Stimulated activated CD4-positive, alpha-beta T cell treated with anti-CD3 and anti-CD28 coated beads, Interleukin-15, amount 100 ng/mL, for 1 hour (primary cell): ENCODE results near the gene SLC17A1.
"Not testable (repeated sequence)": the region's sequence is repeated elsewhere in the genome, so short reads cannot be mapped to it uniquely, and the experiment has no call there.

Experiments used
- DNase-seq, 2 donors: peaks; one replicate each; pipeline ENCODE4 v3.0.0-alpha.2; 2020; ENCODE audit warnings: low read depth in 1 of 2, low spot score in 1 of 2

SLC17A1 gene

DNA sequence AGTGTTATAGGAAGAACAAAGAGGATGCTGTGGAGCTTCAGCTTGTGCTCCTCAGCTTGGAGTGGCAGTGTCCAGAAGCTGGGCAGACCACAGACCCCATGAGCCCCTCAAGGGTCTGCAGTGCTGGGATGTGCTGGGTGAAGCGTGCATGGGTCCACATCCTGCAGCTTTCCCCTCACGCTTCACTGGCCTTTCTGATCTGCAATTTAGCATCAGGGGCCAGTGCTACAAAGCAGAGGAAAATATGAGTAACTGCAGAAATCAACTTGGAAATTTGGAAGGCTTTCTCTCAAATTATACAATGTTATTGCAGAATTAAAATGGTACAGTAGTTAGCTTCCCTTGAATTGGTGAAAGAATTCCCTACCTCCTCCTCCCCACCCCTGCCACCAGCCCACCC, 67.2 kb downstream of the SLC17A1 start:
- DNase-seq: no peak

GRCh38 chr6:25757936-25758642, 73.8 kb downstream of the SLC17A1 start:
- DNase-seq: no peak

DNA sequence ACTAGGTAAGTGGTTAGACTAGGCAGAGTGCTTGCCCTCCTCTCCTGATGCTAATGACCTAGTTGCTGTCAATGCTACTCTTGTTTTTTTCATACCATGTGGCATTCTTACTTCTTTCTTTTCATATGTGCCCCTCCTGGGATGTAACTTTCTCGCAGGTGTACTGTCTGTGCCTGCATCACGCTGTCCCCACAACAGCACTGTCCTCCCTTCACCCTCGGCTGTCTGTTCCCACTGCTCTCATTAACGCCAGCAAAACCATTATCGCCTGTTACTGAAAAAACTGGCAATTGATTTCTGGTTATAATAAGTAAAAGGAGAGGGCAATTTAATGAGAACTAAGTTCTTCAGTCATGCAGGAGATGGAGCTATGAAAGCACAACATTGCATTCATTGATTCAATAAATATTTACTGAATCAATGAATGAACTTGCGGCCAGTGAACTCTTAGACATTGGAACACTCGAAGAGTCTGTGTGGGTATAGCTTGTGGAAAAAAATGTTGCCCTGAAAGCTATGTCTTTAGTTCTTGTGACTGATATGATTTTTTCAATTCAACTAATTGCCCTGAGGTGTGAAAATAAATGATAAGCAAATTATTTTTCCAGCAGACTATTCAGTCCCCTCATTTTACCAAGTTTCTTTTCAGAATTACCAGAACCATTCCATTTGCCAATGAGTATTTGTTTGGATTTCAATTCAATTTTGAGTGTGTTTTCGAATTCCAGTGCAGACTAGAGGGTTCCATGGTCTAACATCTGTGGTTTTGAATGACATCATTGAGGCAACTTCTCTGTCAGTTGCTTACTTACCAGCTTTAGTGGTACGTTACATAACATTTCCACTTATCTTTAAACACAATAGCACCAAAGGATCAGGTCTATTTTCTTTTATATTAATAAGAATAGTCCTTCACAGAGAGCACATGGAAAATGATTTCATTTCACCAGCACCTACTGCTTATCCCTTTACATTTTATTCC, 75.2 kb downstream of the SLC17A1 start:
- no peak for DNase-seq

DNA sequence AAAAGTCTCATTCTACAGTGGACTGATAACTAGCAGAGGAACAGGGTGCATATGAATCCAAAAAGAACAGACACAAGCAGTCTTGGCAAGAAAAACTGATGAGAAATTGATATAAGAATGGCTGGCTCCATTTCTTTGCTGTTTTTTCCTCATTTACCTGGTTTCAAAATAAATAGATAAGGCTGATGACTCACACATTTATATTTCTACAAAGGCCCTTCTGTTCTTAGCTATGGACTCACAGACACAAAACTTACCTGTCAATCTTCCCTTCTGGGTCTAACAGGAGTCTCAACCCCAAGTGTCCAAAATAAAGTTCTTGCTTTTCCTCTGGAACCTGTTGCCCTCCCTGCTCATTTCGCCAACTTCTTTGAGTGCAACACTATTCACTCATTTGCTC, 76.4 kb downstream of the SLC17A1 start:
- DNase-seq: no peak

GRCh38 chr6:25754535-25754934, 77.3 kb downstream of the SLC17A1 start, which contains the start of gene SLC17A4:
Gene SLC17A4, plus strand, starts transcription at chr6:25754742. Its CDS starts 7,221 bp downstream, at chr6:25761963.
- DNase-seq: no peak

GRCh38 chr6:25753079-25753478, 78.8 kb downstream of the SLC17A1 start:
- DNase-seq: no peak

GRCh38 chr6:25750906-25751305, 80.9 kb downstream of the SLC17A1 start:
- DNase-seq: no peak

DNA sequence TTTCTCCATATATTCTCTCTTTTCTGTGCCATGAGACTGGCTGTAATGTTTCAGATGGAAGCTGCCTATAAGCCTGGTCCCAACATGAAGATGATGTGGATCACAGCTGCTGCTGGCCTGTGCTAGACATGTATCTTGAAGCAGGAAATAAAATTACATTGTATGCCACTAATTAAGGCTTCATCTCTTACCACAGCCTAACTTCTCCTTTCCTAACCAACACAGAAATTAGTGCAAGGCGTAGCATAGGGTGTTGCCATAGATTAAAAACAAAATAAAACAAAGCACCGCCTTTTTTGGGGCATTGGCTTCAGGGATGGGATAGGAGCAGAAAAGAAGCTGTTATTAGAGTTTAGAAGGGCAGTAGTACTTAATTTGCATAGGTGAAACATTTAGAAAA, 82.0 kb downstream of the SLC17A1 start:
- no peak for DNase-seq

DNA sequence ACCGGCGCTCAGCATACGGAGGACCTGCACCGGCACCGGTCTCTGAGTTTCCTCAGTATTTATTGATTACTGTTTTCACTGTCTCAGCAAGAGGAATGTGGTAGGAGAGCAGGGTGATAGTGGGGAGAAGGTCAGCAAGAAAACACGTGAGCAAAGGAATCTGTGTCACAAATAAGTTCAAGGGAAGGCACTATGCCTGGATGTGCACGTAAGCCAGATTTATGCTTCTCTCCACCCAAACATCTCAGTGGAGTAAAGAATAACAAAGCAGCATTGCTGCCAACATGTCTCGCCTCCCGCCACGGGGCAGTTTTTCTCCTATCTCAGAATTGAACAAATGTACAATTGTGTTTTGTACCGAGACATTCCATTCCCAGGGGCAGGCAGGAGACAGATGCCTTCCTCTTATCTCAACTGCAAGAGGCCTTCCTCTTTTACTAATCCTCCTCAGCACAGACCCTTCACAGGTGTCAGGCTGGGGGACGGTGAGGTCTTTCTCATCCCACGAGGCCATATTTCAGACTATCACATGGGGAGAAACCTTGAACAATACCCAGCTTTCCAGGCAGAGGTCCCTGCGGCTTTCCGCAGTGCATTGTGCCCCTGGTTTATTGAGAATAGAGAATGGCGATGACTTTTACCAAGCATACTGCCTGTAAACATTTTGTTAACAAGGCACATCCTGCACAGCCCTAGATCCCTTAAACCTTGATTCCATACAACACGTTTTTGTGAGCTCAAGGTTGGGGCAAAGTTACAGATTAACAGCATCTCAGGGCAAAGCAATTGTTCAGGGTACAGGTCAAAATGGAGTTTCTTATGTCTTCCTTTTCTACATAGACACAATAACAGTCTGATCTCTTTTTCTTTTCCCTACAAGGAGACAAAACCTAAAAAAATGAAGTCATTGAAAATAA, 83.0 kb downstream of the SLC17A1 start:
- not testable (repeated sequence) for DNase-seq

DNA sequence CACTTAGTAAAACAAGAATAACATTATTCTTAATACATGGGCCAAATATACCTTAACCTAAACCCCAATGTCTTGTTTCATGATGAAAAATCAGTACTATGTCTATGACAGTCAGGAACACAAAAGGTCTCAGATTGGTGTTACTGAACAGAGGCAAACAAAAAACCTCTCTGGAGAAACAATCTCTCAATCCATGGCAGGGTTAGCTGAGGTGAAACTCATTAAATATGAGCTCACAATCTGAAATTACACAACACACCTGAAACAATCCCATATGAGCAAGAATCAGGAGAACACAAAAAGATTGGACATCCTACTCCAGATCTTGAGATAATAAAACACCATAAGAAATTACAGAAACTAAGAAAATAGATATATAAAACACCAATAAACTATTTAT, 83.8 kb downstream of the SLC17A1 start:
- no peak for DNase-seq

DNA sequence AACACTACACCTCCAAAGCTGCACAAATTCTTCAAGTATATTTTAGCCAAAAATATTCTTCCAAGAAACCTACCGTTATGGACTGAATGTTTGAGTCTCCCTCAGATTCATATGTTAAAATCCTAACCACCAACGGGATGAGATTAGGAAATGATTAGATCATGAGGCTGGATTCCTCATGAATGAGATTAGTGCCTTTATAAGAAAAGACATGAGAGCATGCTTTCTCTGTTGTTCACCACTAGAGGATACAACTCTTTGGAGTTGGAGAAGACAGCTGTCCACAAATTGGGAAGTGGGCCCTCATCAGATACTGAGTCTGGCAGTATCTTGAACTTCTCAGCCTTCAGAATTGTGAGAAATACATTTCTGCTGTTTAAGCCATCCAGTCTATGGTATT, 84.4 kb downstream of the SLC17A1 start:
- no peak for DNase-seq

DNA sequence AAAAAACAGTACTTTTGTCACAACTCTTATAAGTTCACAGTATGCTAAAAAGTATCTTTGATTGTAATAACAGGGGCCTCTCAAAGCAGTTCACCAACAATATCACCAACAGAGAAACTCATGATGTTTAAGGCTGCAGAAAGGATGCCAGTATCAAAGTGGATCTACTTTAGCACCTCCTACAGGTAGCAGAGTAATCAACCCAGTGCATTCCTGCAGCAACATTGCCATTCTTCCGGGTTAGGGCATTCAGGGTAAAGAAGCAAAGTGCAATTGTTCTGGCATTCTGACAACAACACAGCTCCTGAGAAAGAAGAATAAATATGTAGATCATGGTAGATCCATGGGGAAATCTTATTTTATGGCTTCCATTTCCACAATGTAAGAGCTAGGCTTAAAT, 84.9 kb downstream of the SLC17A1 start:
- no peak for DNase-seq

- no peak for DNase-seq
Measured at GRCh38 chr6:25745836-25746235, 86.0 kb downstream of the SLC17A1 start.

DNA sequence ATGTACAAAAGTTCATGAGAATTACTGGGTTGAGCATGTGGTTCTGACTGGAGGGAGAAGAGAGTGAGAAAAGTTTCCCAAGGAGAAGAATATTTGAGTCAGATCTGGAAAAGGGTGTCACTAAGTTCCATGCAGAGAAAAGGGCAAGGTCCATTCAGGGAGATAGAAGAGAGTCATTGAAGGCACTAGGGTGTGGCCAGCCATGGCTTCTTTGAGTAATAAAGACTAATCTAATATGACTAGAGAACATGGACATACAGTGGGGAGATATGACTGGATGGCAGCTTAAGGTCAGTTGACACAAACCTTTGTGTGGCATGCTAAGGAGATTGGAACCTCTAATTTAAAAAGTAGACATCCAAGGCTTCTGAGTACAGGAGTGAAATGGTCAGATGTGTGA, 88.0 kb downstream of the SLC17A1 start:
- no peak for DNase-seq

DNA sequence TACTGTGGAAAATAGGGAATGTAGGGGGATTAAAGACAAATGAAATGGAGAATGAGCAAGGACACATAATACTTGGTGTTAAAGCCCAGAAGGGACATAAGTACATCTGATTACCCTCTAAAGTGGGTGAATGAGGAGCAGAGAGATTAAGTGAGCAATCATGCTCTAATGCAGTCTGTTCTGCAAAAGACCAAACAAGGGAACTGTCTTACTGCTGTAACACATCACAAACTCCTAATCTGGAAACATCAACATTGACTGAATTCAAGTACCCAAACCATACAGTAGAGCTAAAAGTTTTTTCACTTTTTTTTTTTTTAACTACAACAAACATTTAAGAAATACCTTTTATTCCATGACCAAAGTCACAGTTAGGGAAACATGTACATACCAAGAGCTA, 96.6 kb downstream of the SLC17A1 start:
- no peak for DNase-seq
